Activated CD4-positive, CD25-positive, alpha-beta regulatory T cell treated with anti-CD3 and anti-CD28 coated beads, Interleukin-2, amount 50 U/mL, for 72 hours (primary cell): ENCODE measurements around the gene TMEM41B.
"Not testable (repeated sequence)": the region's sequence is repeated elsewhere in the genome, so short reads cannot be mapped to it uniquely, and the experiment has no call there.

Experiments used
- DNase-seq: peaks from one replicate; pipeline ENCODE4 v3.0.0; 2021

Gene TMEM41B

GRCh38 chr11:9314291-9315077 lies at the start of gene TMEM41B:
Gene TMEM41B, minus strand, starts transcription at chr11:9314593. Its CDS starts 152 bp downstream, at chr11:9314441.
- peak; percentile 99 for DNase-seq

- DNase-seq = no peak
These were observed 48.0 kb upstream of the TMEM41B start for GRCh38 chr11:9362393-9362863.

GRCh38 chr11:9360862-9361622 lies 46.6 kb upstream of the TMEM41B start:
- not testable (repeated sequence) for DNase-seq

- no peak for DNase-seq
These were observed 42.6 kb upstream of the TMEM41B start for GRCh38 chr11:9357041-9357440.

- DNase-seq = no peak
These were observed 37.0 kb upstream of the TMEM41B start for GRCh38 chr11:9351321-9351881.

GRCh38 chr11:9347779-9348178 lies 33.4 kb upstream of the TMEM41B start:
- DNase-seq = not testable (repeated sequence)

GRCh38 chr11:9347100-9347499 lies 32.7 kb upstream of the TMEM41B start:
- DNase-seq = no peak

GRCh38 chr11:9344061-9344680 lies 29.8 kb upstream of the TMEM41B start:
- DNase-seq = no peak

GRCh38 chr11:9341638-9342178 lies 27.3 kb upstream of the TMEM41B start:
- DNase-seq = no peak

- DNase-seq = no peak
These were observed 18.3 kb upstream of the TMEM41B start for GRCh38 chr11:9332655-9333054.

- no peak for DNase-seq
These were observed 16.3 kb upstream of the TMEM41B start for GRCh38 chr11:9330387-9331384.

GRCh38 chr11:9320047-9320446 lies 5.7 kb upstream of the TMEM41B start:
- DNase-seq = no peak

GRCh38 chr11:9319377-9320001 lies 5.1 kb upstream of the TMEM41B start:
- not testable (repeated sequence) for DNase-seq

GRCh38 chr11:9318442-9319376 lies 4.3 kb upstream of the TMEM41B start:
- not testable (repeated sequence) for DNase-seq

GRCh38 chr11:9316334-9316733 lies 1.9 kb upstream of the TMEM41B start:
- no peak for DNase-seq

GRCh38 chr11:9315078-9315688 lies 790 bp upstream of the TMEM41B start:
- peak; percentile 31 for DNase-seq

- DNase-seq = no peak
These were observed 624 bp downstream of the TMEM41B start for GRCh38 chr11:9313648-9314290.

GRCh38 chr11:9310485-9311090 lies 3.8 kb downstream of the TMEM41B start:
- no peak for DNase-seq
